ENCODE results near the gene TGM1.

TGM1 gene

DNA sequence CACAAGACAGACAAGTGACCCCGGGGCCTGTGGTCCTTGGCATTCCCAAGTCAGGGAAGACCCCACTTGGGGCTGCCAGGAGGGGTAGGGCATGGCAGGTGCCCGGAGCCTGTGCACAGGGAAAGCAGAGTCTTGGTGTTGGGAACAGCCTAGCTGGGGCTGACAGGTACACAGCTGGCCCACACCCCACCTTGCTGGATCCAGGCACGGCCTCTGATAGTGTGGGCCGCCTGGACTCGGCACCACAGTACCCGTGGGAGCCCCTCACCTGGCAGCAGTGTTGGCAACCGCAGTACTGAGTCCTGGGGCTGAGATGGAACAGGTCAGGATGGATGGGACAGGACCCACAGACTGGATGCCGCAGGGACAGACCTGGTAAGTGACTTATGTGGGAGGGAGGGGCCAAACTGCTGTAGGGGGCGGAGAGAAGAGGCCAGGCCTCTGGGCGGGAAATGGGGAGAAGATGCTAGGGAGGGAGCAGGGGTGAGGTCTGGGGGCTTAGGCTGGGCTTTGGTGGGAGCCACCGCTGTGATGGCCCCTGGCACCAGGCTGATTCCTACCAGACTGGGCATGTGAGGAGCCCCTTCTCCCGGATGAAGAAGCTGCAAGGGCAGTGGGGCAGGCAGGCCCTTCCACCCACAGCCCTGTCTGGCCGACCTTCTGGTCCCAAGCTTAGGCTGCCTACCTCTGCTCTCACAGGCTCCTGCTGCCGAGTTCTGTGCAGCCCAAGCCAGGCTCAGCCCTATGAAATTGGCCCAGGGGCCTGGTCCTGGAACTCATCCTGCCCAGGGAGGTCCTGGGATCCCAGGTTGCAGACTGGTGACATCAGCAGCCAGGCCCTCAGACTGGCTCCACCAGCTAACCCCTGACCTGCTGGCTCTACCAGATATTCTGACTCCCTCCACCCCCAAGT is at the start of gene TGM1:
TGM1 (minus strand) TSS at position 357 of the 913 bp plus-strand sequence. CDS start 825 bp downstream, outside the sequence.
- no peak for DNase-seq

- no peak for DNase-seq
Measured at GRCh38 chr14:24311837-24312615, 49.0 kb upstream of the TGM1 start.

DNA sequence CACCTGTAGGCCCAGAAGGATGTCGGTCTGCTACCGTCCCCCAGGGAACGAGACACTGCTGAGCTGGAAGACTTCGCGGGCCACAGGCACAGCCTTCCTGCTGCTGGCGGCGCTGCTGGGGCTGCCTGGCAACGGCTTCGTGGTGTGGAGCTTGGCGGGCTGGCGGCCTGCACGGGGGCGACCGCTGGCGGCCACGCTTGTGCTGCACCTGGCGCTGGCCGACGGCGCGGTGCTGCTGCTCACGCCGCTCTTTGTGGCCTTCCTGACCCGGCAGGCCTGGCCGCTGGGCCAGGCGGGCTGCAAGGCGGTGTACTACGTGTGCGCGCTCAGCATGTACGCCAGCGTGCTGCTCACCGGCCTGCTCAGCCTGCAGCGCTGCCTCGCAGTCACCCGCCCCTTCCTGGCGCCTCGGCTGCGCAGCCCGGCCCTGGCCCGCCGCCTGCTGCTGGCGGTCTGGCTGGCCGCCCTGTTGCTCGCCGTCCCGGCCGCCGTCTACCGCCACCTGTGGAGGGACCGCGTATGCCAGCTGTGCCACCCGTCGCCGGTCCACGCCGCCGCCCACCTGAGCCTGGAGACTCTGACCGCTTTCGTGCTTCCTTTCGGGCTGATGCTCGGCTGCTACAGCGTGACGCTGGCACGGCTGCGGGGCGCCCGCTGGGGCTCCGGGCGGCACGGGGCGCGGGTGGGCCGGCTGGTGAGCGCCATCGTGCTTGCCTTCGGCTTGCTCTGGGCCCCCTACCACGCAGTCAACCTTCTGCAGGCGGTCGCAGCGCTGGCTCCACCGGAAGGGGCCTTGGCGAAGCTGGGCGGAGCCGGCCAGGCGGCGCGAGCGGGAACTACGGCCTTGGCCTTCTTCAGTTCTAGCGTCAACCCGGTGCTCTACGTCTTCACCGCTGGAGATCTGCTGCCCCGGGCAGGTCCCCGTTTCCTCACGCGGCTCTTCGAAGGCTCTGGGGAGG is 47.9 kb upstream of the TGM1 start, which contains the start of gene LTB4R:
LTB4R (plus strand) TSS at position 857 of the 959 bp plus-strand sequence. CDS start 4,150 bp downstream, outside the sequence.
- peak; percentile 65 for DNase-seq

GRCh38 chr14:24310265-24310645 is 47.3 kb upstream of the TGM1 start:
- no peak for DNase-seq

DNA sequence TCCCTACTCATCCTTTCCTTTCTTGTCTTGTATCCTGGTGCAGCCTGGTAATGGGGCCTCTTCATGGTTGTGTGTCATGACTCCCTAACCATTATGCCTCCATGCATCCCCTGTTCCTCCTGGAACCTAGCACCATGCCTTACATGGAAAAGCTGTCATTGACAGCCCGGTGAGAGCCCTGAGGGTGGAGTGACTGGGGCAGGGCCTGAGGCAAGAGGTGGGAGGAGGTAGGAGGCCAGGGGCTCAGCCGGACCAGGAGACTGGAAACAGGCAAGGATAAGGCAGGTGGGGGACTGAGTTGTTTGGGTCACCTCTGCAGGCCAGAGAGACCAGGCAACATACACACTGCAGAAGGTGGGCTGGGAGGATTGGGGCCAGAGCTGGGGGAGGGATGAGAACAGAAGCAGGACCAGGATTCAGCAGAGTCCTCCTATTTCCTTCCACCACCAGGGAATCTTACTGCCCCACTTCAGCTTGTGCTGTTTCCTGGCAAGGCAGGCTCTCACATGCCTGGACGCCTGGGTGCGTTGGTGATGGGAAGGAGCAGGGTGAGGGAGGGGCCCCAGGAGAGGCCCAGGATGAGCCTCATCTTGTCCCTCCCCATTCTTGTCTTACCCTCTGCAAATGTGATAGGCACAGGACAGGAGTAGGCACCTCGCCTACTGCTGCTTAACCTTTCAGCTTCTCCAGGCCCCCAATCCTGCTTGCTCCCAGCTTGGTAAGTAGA is 46.7 kb upstream of the TGM1 start, which contains the start of gene LTB4R2:
LTB4R2 (plus strand) TSS at position 603 of the 727 bp plus-strand sequence. CDS start 525 bp downstream, outside the sequence.
- no peak for DNase-seq

GRCh38 chr14:24308342-24309124 is 45.6 kb upstream of the TGM1 start:
- DNase-seq: no peak

DNA sequence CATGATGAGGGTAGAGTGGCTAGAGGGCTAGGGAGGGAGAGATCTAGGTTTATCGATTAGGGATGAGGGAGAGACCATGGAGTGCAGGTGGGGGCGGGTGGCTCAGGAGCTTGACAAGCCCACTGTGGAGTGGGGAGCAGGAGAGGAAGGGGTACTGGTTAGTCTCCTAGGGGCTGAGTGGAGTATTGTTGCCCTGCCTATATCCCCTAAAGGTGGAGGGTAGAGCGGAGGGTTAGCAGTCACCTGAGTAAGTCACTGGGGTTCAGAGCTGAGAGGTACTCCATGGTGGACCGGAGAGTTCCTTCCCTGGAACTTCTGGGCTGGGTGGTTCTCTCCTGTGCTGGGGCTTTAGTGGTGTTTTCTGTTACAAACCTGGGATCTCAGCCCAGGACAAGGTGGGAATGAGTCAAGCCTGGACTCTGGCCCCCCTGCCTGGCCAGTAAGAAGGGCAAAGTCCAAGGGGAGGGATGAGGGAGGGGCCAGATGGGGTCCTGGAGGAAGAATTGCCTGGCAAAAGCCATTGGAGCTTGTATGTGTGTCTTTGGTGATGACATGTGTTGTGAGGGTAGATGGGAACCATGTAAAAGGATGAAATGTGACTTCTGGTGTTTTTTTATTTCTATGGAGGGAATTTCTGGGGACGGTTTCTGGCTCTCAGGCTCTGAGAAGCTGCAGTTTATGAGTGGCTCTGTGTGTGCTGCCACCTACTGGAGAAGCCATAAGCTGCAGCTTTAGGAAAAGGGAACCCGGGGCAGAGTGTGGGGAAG is 44.8 kb upstream of the TGM1 start, which contains the start of gene CIDEB:
CIDEB (minus strand) TSS at position 403 of the 767 bp plus-strand sequence; CDS start at position 284, 119 bp downstream.
- peak; percentile 57 for DNase-seq

- no peak for DNase-seq
Measured at GRCh38 chr14:24307156-24307574, 44.2 kb upstream of the TGM1 start.

- no peak for DNase-seq
Measured at GRCh38 chr14:24304019-24304387, 41.0 kb upstream of the TGM1 start.

DNA sequence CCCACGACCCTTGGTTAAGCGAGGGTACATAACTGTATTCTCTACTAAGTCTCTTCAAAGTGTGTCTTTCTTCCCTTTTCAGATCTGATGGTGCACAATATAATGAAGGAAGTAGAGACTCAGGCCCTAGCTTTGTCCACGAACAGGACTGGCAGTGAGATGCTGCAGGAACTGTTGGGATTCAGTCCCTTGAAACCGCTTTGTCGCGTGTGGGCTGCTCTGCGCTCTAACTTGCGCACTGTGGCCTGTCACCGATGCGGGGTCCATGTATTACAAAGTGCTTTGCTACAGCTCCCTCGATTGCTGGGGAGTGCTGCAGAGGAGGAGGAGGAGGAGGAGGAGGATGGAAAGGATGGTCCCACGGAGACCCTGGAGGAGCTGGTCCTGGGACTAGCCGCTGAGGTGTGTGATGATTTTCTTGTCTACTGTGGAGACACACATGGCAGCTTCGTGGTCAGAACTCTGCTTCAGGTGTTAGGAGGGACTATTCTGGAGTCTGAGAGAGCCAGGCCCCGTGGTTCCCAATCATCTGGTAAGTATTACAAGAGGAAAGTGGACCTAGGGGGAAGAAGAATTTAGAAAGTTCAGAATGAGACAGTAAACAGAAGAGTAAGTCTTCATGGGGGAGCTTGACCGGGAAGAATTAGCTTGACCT is 37.5 kb upstream of the TGM1 start:
- DNase-seq: no peak

DNA sequence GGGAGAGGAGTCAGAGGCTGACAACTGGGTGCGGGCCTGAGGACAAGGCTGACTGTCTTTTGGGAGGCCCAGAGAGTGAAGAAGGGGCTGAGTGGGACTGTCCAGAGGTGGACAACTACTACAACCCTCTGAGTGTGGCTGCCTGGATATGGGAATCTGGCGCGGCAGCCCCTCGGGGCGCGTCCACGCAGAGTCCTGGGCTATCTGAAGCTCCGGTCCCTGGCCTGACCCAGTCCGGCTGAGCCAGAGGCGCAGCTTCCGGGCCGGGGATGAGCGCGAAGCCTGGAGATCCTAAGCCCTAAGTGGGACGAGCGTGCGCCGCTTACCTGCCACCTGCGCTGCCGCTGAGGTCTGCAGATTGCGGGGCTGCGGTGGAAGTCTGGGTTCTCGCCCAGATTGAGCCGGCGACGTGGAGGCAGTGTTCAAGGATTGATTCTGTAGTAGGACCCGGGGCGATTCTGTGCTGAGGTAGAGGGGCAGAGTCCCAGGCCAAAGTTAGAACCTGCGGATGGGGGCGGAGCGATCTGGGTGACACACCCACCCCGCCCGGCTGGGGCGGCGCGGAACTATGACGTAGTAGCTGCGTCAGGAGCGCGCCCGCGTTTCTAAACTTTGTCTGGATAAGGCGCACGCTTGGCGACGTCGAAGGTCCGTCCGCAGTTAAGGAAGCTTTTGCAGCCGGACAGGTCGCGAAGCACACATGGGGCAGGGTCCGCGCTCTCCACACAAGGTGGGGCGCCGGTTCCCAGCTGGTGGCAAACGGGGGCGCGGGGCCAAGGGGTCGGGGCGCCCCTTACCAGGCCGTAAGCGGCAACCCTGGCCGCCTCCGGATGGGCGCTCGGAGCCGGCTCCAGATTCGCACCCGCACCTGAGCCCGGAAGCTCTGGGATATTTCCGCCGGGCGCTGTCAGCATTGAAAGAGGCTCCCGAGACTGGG is 36.5 kb upstream of the TGM1 start, which contains the start of the genes DHRS1 and NOP9:
DHRS1 (minus strand) TSS at position 526 of the 937 bp plus-strand sequence. CDS start 674 bp downstream, outside the sequence.
NOP9 (plus strand) TSS at position 596 of the 937 bp plus-strand sequence; CDS start at position 701, 105 bp downstream.
- DNase-seq: peak; percentile 94

GRCh38 chr14:24298892-24299254 is 35.9 kb upstream of the TGM1 start:
- no peak for DNase-seq

GRCh38 chr14:24297190-24297964 is 34.4 kb upstream of the TGM1 start:
- no peak for DNase-seq

GRCh38 chr14:24296341-24297157 is 33.6 kb upstream of the TGM1 start:
- peak; percentile 69 for DNase-seq

DNA sequence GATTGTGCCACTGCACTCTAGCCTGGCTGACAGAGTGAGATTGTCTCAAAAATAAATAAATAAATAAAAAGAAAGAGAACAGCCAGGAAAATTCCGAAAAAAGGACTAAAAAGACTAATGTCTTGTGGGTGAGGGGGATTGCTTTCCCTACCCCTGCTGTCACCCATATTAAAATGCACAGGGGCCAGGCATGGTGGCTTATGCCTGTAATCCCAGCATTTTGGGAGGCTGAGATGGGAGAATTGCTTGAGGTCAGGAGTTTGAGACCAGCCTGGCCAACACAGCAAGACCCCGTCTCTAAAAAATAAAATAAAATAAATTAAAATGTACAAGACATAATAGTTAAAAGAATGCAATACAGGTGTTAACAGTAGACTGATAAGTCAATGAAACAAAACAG is 30.5 kb upstream of the TGM1 start:
- DNase-seq: no peak

Data from activated CD4-positive, alpha-beta T cell treated with anti-CD3 and anti-CD28 coated beads, Interleukin-2, amount 50 U/mL, for 1 hour (primary cell).